Heart left ventricle (tissue), 13 donors: Measurements from ENCODE around the gene PSRC1.

ENCODE experiments used
- POLR2A ChIP-seq, 2 donors: fragments of 450-650 bp; IDR thresholded peaks; one replicate each; pipeline ENCODE4 v1.6.1; 2017; ENCODE audit warnings: antibody characterized with exemption in 2 of 2, mild to moderate bottlenecking in 2 of 2, moderate library complexity in 2 of 2
- TF ChIP-seq, protein P1 (sequence below), 12 donors: fragments of 200-600 bp; sonication (generic) in 4 of 12; IDR thresholded peaks; one replicate each; pipeline versions ENCODE4 v1.5.0 to v1.8.0; 2018 to 2022; ENCODE audit warnings: antibody characterized with exemption in 12 of 12, mild to moderate bottlenecking in 5 of 12
- donor health status: ischemic (EF 13 %, LVEDD 7.1; RV severe dilation, severe dysfunction).
- donor health status: DM: no; HTN: yes; CAD: no.
- donor health status: DM: no; HTN: no; CAD: no.
- donor health status: ischemic (EF 25% LVEDD 6.9; RV normal size, moderate dysfunction).
- donor health status: ischemic (EF 25% LVEDD 5.7; RV mildly dilated, moderate dysfunction).
- donor health status: ischemic (EF 35%, LVEDD 5.7; RV mildly dilated, moderate dysfunction).
- donor health status: nonischemic (EF 11% LVEDD 7.7; RV severe dilation, severe dysfunction).
- donor health status: DM: yes; HTN: yes; CAD: no.
- donor health status: PGD.
- donor health status: ischemic (EF 29% LVEDD 5.4; RV normal size, mild dysfunction).
- donor health status: nonischemic (EF 23%, LVEDD 6.1; RV moderate dilation, normal function).

DNA sequence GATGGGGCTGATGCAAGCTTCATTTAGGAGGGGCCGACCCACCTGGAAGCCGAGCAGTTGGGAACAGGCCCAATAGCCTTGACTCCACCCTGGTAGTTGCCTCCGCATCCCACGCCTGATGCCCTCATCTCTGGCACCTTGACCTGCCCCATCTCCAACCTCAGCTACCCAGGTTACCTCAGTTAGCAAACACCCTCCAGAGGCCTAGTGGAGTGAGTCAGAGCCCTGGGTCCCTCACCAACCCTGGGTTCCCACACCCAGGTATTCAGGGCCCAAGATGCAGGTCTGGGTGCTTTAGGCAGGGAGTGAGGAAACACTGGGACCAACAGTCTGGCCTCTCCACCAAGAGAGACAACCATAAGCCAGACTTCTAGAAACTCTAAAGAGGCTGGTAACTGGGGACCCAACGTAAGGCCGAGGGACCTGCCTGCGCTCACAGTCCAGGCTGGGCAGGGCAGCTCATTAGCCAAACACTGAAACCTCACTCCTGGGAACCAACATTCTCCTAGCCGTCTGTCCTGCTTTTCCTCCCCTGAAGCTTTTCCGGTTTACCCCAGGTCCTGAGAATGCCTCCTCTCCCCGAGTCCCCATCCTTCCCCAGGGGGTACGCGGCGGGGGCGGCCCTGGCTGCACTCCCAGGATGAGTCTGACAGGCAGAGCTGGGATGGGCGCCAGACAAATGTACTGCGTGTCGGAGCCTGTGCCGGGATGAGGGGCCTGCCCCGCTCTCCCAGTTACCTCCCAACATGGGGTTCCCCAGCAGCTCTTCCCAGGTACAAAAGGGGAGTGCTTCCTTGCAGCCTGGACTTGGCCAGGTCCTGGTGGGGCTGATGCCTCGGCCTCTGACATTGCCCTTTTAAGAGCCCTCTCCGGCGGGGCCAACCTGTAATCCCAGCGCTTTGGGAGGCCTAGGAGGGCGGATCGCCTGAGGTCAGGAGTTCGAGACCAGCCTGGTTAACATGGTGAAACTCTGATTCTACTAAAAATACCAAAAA, 42.5 kb downstream of the PSRC1 start:
- TF ChIP-seq, protein P1, sequence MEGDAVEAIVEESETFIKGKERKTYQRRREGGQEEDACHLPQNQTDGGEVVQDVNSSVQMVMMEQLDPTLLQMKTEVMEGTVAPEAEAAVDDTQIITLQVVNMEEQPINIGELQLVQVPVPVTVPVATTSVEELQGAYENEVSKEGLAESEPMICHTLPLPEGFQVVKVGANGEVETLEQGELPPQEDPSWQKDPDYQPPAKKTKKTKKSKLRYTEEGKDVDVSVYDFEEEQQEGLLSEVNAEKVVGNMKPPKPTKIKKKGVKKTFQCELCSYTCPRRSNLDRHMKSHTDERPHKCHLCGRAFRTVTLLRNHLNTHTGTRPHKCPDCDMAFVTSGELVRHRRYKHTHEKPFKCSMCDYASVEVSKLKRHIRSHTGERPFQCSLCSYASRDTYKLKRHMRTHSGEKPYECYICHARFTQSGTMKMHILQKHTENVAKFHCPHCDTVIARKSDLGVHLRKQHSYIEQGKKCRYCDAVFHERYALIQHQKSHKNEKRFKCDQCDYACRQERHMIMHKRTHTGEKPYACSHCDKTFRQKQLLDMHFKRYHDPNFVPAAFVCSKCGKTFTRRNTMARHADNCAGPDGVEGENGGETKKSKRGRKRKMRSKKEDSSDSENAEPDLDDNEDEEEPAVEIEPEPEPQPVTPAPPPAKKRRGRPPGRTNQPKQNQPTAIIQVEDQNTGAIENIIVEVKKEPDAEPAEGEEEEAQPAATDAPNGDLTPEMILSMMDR (IDR thresholded peaks at IDR 0.05) = no peak
- no peak for TF ChIP-seq POLR2A (IDR thresholded peaks at IDR 0.05)
